CD14-positive monocyte (primary cell): Measurements from ENCODE around the gene IER3IP1. TPM values are rescaled to one million over a fixed set of nuclear protein-coding genes. Genes with fewer than 3 reads are reported as not detected.

ENCODE experiments used
- DNase-seq, 3 donors: peaks; one replicate each; pipeline ENCODE4 v3.0.0-alpha.2; 2011 to 2022
- H2AFZ ChIP-seq: 2 replicates; pipeline ENCODE4 v1.6.0; 2012; ENCODE audit warnings: mild to moderate bottlenecking, low read depth, low read length, inconsistent platforms; ENCODE audit not compliant: insufficient read depth, poor library complexity, severe bottlenecking
- H3K27ac ChIP-seq, 2 donors: 1 replicate in 1 of 2; 2 replicates in 1 of 2; pipeline ENCODE4 v1.5.1; 2012 to 2013; ENCODE audit warnings: low read length in 2 of 2, control low read depth in 1 of 2, inconsistent platforms in 1 of 2, low read depth in 1 of 2, mild to moderate bottlenecking in 1 of 2
- H3K27me3 ChIP-seq, 2 donors: one replicate each; pipeline versions ENCODE4 v1.6.0 to v1.6.1; 2011 to 2013; ENCODE audit warnings: low read length in 2 of 2; ENCODE audit not compliant: control insufficient read depth in 2 of 2, insufficient read depth in 2 of 2
- H3K36me3 ChIP-seq, 2 donors: replicated peaks in 1 of 2; 1 replicate in 1 of 2; 2 replicates in 1 of 2; pipeline versions ENCODE4 v1.5.1 to v1.6.1; 2012 to 2013; ENCODE audit warnings: low read length in 2 of 2, control low read depth in 1 of 2, inconsistent platforms in 1 of 2, mild to moderate bottlenecking in 1 of 2; ENCODE audit not compliant: insufficient read depth in 2 of 2, control insufficient read depth in 1 of 2
- H3K4me1 ChIP-seq, 2 donors: 1 replicate in 1 of 2; 2 replicates in 1 of 2; pipeline versions ENCODE4 v1.5.1 to v1.6.1; 2012 to 2013; ENCODE audit warnings: low read length in 2 of 2, control low read depth in 1 of 2, inconsistent platforms in 1 of 2, mild to moderate bottlenecking in 1 of 2, moderate library complexity in 1 of 2; ENCODE audit not compliant: insufficient read depth in 2 of 2, control insufficient read depth in 1 of 2
- H3K4me2 ChIP-seq: replicated peaks from 2 replicates; pipeline ENCODE3; 2012; ENCODE audit warnings: low read length, moderate library complexity, mild to moderate bottlenecking; ENCODE audit not compliant: poor library complexity, severe bottlenecking; ENCODE audit errors: extremely low read depth
- H3K4me3 ChIP-seq, 3 experiments: fragments of 200-600 bp in 1 of 3; sonication (generic) in 1 of 3; replicated peaks in 1 of 3; 1 replicate in 2 of 3; 2 replicates in 1 of 3; pipeline ENCODE4 v1.5.1; 2011 to 2013; ENCODE audit warnings: low read length in 3 of 3, mild to moderate bottlenecking in 3 of 3, control low read depth in 2 of 3, low read depth in 2 of 3, inconsistent platforms in 1 of 3, moderate library complexity in 1 of 3
- H3K79me2 ChIP-seq: 2 replicates; pipeline ENCODE4 v1.6.0; 2012; ENCODE audit warnings: mild to moderate bottlenecking, control low read depth, inconsistent platforms, low read length, moderate library complexity; ENCODE audit not compliant: insufficient read depth
- H3K9ac ChIP-seq: 2 replicates; pipeline ENCODE4 v1.6.0; 2017; ENCODE audit warnings: low read length, mild to moderate bottlenecking; ENCODE audit not compliant: insufficient read depth, poor library complexity, severe bottlenecking
- H3K9me3 ChIP-seq, 2 donors: replicated peaks in 1 of 2; 1 replicate in 1 of 2; 2 replicates in 1 of 2; pipeline versions ENCODE4 v1.5.1 to v1.6.1; 2012 to 2013; ENCODE audit warnings: low read length in 2 of 2, control low read depth in 1 of 2; ENCODE audit not compliant: control insufficient read depth in 1 of 2, insufficient read depth in 1 of 2
- H4K20me1 ChIP-seq: 2 replicates; pipeline ENCODE4 v1.6.0; 2012; ENCODE audit warnings: mild to moderate bottlenecking, low read length, control low read depth, moderate library complexity; ENCODE audit not compliant: insufficient read depth
- H3K27ac Mint-ChIP-seq, 7 donors: one replicate each; pipeline ENCODE4 v1.8.0; 2020; ENCODE audit warnings: mild to moderate bottlenecking in 7 of 7, mixed read lengths in 7 of 7, moderate library complexity in 6 of 7, inconsistent platforms in 2 of 7
- H3K27me3 Mint-ChIP-seq, 3 donors: one replicate each; pipeline ENCODE4 v1.8.0; 2021 to 2022; ENCODE audit warnings: low read depth in 3 of 3, mild to moderate bottlenecking in 3 of 3, mixed read lengths in 3 of 3, moderate library complexity in 3 of 3, inconsistent platforms in 1 of 3
- H3K36me3 Mint-ChIP-seq, 2 donors: one replicate each; pipeline ENCODE4 v1.8.0; 2020; ENCODE audit warnings: mixed read lengths in 2 of 2, inconsistent platforms in 1 of 2, mild to moderate bottlenecking in 1 of 2
- H3K4me1 Mint-ChIP-seq: one replicate; pipeline ENCODE4 v1.8.0; 2020; ENCODE audit warnings: mild to moderate bottlenecking, mixed read lengths
- H3K4me3 Mint-ChIP-seq, 2 donors: one replicate each; pipeline ENCODE4 v1.8.0; 2020; ENCODE audit warnings: mild to moderate bottlenecking in 2 of 2, mixed read lengths in 2 of 2, moderate library complexity in 1 of 2
- H3K9me3 Mint-ChIP-seq, 7 donors: one replicate each; pipeline ENCODE4 v1.8.0; 2020 to 2022; ENCODE audit warnings: mixed read lengths in 7 of 7, mild to moderate bottlenecking in 6 of 7, moderate library complexity in 6 of 7, inconsistent platforms in 2 of 7
- CTCF ChIP-seq: fragments of 200-600 bp; IDR thresholded peaks from one replicate; pipeline ENCODE4 v1.8.0; 2022; ENCODE audit warnings: antibody characterized with exemption, mild to moderate bottlenecking
- WGBS: methylation state at CpG from one replicate; pipeline ENCODE4 v1.1.5; 2013; ENCODE audit warnings: missing lambda C conversion rate; ENCODE audit not compliant: insufficient coverage; 5-methylcytosine and 5-hydroxymethylcytosine counted together
- intact Hi-C, 2 donors: fragments of 100-400 bp; cut with micrococcal nuclease; formaldehyde crosslinking; loops; one replicate each; pipeline versions ENCODE4 v1.15.0 to v1.15.1; 2023
- polyA plus RNA-seq, 3 donors: library from polyadenylated mRNA; depleted of rRNA in 1 of 3; unstranded in 2 of 3; stranded (reverse) in 1 of 3; fragments of 300-500 nt in 2 of 3; fragments of >200 nt in 1 of 3; fragmentation: Illumina TruSeq in 2 of 3; gene quantifications; 1 replicate in 2 of 3; 2 replicates in 1 of 3; pipeline ENCODE4 v1.2.3, GENCODE V29; 2012 to 2021

IER3IP1 gene
- polyA plus RNA-seq, 3 donors: 3.8 to 17.2 (median 14.4) TPM

GRCh38 chr18:47118981-47119380 lies 57.2 kb downstream of the IER3IP1 start:
- DNase-seq: no peak
- H4K20me1 ChIP-seq: no peaks in the 10 kb centered on the region
- no peaks in the 10 kb centered on the region for H3K27me3 ChIP-seq
- Mint-ChIP-seq H3K27me3 (no peaks in the 10 kb centered on the region), H3K4me1 (no peaks in the 10 kb centered on the region), H3K36me3 (peaks cover 53 to 69% of the 10 kb centered on the region in 2 donors), H3K4me3 (no peak overlapping the region), H3K27ac (no peak overlapping the region), H3K9me3 (no peaks in the 10 kb centered on the region)
- 100% methylated on average over 1 of the region's 2 CpGs for WGBS
- H3K4me1 ChIP-seq: no peaks in the 10 kb centered on the region
- H3K4me2 ChIP-seq: no peak overlapping the region
- H3K36me3 ChIP-seq: peaks cover 16 to 80% of the 10 kb centered on the region in 2 donors
- H3K4me3 ChIP-seq: no peak overlapping the region
- no peaks in the 10 kb centered on the region for H3K79me2 ChIP-seq
- no peak overlapping the region for H3K27ac ChIP-seq
- H2AFZ ChIP-seq: no peak overlapping the region
- intact Hi-C loops: no loop called here
- no peak for TF ChIP-seq CTCF
- H3K9ac ChIP-seq: no peak overlapping the region
- H3K9me3 ChIP-seq: no peaks in the 10 kb centered on the region

GRCh38 chr18:47115205-47115604 lies 61.0 kb downstream of the IER3IP1 start:
- intact Hi-C loops: no loop called here
- Mint-ChIP-seq H3K4me3 (no peak overlapping the region), H3K9me3 (no peaks in the 10 kb centered on the region), H3K27ac (no peak overlapping the region), H3K27me3 (no peaks in the 10 kb centered on the region), H3K36me3 (peaks cover 67 to 74% of the 10 kb centered on the region in 2 donors), H3K4me1 (no peaks in the 10 kb centered on the region)
- Histone ChIP-seq H3K9ac (no peak overlapping the region), H4K20me1 (no peaks in the 10 kb centered on the region), H3K4me2 (no peak overlapping the region), H3K4me3 (no peak overlapping the region), H3K9me3 (no peaks in the 10 kb centered on the region), H3K36me3 (peaks cover 37 to 82% of the 10 kb centered on the region in 2 donors), H3K4me1 (no peaks in the 10 kb centered on the region), H3K27me3 (no peaks in the 10 kb centered on the region), H2AFZ (no peak overlapping the region), H3K79me2 (no peaks in the 10 kb centered on the region), H3K27ac (no peak overlapping the region)
- no peak for TF ChIP-seq CTCF
- 100% methylated on average over 1 of the region's 2 CpGs for WGBS
- DNase-seq: no peak
